Fibroblast of mammary gland (primary cell): ENCODE measurements around the gene ROMO1.
"Not testable (repeated sequence)": the region's sequence is repeated elsewhere in the genome, so short reads cannot be mapped to it uniquely, and the experiment has no call there.

Experiments
- DNase-seq: peaks from one replicate; pipeline ENCODE4 v3.0.0-alpha.2; 2010; ENCODE audit warnings: low read depth
- H3K4me3 ChIP-seq: 2 replicates; pipeline ENCODE4 v1.5.1; 2011; ENCODE audit warnings: low read depth, mild to moderate bottlenecking, low read length, moderate library complexity; ENCODE audit not compliant: control insufficient read depth
- CTCF ChIP-seq: conservative IDR thresholded peaks from 2 replicates; pipeline ENCODE4 v1.5.1; 2011; ENCODE audit warnings: low read depth, low read length, inconsistent platforms; ENCODE audit not compliant: control insufficient read depth, insufficient read depth

Gene ROMO1

GRCh38 chr20:35702051-35702823 lies 3.0 kb downstream of the ROMO1 start:
- DNase-seq = peak; percentile 92
- no peak for TF ChIP-seq CTCF
- no peak overlapping the region for H3K4me3 ChIP-seq

DNA sequence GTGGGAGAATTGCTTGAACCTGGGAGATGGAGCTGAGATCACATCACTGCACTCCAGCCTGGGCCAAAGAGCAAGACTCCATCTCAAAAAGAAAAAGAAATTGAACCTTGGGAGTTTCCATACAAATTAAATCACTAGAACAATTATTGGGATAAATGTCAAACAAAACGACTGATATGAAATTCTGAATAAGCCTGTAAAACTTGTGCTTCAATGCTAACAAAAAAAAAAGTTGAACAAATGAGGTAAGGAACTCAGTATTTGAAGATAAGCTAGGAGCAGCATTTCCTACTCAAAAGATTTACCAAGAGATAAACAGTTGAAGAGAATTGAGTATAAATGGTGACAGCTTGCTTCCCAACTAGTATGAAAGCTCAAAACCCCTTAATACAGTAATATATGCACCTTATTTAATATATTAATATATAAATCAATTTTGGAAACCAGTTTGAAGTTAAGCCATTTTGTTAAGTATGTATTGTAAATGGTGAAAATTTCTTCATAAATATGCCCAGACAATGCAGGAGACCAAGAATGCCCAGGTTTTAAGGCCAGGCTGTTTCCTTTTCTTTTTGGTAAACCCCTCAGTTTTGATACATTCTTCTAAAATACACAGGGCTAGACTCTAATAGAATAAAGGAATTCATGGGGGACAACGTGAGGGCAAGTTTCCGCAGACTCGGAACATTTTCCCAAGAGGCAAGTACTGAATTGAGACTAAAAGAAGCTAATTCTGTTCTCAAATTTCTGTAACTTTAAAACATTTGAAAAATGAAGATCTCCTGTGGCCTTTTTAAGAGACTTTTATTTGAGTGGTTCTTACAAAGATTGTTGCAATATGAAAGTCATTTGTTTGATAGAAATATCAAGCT lies 3.9 kb downstream of the ROMO1 start:
- no peak for TF ChIP-seq CTCF
- no peak for DNase-seq
- no peak overlapping the region for H3K4me3 ChIP-seq

- H3K4me3 ChIP-seq = no peak overlapping the region
- no peak for TF ChIP-seq CTCF
- DNase-seq = no peak
Observed at GRCh38 chr20:35704514-35705261, 5.5 kb downstream of the ROMO1 start.

- not testable (repeated sequence) for DNase-seq
Observed at GRCh38 chr20:35705894-35706293, 6.7 kb downstream of the ROMO1 start.

DNA sequence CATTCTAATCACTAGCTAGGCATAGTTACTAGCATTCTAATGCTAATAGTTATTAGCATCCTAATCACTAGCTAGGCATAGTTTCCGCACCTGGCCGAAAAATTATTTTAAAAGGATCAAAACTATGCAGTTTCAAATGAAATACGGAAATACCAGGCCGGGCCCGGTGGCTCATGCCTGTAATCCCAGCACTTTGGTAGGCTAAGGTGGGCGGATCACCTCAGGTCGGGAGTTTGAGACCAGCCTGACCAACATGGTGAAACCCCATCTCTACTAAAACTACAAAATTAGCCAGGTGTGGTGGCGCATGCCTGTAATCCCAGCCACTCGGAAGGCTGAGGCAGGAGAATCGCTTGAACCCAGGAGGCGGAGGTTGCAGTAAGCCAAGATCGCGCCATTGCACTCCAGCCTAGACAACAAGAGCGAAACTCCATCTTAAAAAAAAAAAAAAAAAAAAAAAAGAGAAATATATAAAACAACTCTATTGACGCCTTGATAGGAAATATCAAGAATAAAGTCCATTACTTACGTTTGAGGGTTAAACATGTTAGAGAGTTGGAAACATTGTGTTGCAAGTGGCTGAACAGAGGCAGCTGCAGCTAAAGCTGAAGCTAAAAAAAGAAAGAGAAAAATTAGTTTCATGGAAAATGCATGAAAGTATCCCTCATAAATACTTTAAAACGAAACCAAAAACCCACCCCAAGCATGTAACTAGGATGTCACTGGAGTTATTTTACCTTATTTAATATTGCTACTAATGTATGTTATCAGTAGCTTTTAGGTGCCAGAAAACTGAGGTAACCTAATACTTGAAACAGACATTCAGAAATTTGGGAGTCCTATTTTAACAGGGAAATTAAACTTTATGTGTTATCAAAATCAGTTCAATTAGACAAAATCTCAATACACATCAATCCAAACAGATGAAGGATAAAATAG lies 7.7 kb downstream of the ROMO1 start:
- DNase-seq, H3K4me3 ChIP-seq: not testable (repeated sequence)

More at GRCh38 chr20:35705894-35706293, 6.7 kb downstream of the ROMO1 start:
- not testable (repeated sequence) for H3K4me3 ChIP-seq

DNA sequence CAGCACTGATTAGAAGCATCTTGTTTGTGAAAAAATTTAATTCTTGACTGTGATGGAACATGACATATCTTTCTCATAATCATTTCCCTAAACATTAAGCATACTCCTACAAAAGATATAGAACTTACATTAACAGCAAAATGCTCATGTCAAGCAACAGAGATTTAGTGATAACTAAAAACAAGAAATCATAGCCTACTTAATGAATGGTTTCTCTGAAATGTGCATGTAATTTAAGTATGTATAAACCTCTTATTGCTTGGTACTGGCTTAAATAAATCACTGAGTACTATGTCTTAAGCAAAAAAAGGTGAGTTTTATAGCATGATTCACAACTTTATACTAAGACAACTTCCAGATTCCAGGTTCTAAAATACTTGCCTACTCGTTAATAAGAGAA lies 9.3 kb downstream of the ROMO1 start:
- H3K4me3 ChIP-seq = no peak overlapping the region
- TF ChIP-seq CTCF = no peak
- no peak for DNase-seq

DNA sequence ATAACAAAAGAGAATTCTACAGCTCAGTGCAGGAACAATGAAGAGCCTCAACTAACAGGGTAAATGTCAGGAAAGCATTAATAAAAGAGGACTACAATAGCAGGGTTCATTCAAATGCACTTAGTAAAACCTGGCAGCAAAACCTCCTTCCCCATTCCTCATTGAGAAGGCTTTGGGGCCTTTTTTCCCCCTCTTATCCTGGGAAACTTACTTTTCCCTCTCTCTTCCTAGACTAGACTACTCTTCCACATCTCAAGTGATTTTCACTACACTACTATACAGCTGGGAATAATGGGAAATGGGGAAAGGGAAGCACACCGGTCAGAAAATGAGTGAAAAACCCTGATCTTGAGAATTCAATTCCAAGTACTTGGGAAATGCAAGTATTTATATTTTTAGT lies 10.1 kb downstream of the ROMO1 start:
- DNase-seq = no peak
- H3K4me3 ChIP-seq = no peak overlapping the region
- no peak for TF ChIP-seq CTCF
